ENCODE measurements around the gene UBE2E2.

Gene UBE2E2

GRCh38 chr3:23406601-23407000, 203.5 kb downstream of the UBE2E2 start (continued):
- TF ChIP-seq, protein P1, sequence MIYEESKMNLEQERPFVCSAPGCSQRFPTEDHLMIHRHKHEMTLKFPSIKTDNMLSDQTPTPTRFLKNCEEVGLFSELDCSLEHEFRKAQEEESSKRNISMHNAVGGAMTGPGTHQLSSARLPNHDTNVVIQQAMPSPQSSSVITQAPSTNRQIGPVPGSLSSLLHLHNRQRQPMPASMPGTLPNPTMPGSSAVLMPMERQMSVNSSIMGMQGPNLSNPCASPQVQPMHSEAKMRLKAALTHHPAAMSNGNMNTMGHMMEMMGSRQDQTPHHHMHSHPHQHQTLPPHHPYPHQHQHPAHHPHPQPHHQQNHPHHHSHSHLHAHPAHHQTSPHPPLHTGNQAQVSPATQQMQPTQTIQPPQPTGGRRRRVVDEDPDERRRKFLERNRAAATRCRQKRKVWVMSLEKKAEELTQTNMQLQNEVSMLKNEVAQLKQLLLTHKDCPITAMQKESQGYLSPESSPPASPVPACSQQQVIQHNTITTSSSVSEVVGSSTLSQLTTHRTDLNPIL (CRISPR knock-in tag; IDR thresholded peaks at IDR 0.05; ENCODE audit: low read depth) = no peak
- TF ChIP-seq ESRRG (CRISPR knock-in tag; IDR thresholded peaks at IDR 0.05) = no peak
- TF ChIP-seq ZC3H10 (CRISPR knock-in tag; IDR thresholded peaks at IDR 0.05) = no peak
- no peak for TF ChIP-seq GLIS3 (CRISPR knock-in tag; IDR thresholded peaks at IDR 0.05)
- TF ChIP-seq RARB (CRISPR knock-in tag; IDR thresholded peaks at IDR 0.05) = no peak
- TF ChIP-seq ZNF8 (CRISPR knock-in tag; IDR thresholded peaks at IDR 0.05) = no peak
- TF ChIP-seq POU6F1 (CRISPR knock-in tag; IDR thresholded peaks at IDR 0.05; ENCODE audit: borderline replicate concordance, low read depth) = no peak
- TF ChIP-seq TOX (CRISPR knock-in tag; IDR thresholded peaks at IDR 0.05; ENCODE audit: borderline replicate concordance) = no peak
- no peak for TF ChIP-seq ZNF565 (CRISPR knock-in tag; conservative IDR thresholded peaks at IDR 0.05; ENCODE audit: low read depth)
- no peak for TF ChIP-seq OSR1 (CRISPR knock-in tag; IDR thresholded peaks at IDR 0.05)

DNA sequence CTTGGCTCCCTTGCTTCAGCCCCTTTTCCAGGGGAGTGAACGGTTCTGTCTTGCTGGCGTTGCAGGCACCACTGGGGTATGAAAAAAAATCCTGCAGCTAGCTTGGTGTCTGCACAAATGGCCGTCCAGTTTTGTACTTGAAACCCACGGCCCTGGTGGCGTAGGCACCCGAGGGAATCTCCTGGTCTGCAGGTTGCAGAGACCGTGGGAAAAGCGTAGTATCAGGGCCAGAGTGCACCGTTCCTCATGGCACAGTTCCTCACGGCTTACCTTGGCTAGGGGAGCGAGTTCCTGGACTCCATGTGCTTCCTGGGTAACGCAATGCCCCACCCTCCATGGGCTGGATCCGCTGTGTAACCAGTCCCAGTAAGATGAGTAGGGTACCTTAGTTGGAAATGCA, 214.9 kb downstream of the UBE2E2 start:
- TF ChIP-seq ISL1 (CRISPR knock-in tag; IDR thresholded peaks at IDR 0.05) (no peak), ZFP3 (CRISPR knock-in tag; IDR thresholded peaks at IDR 0.05) (no peak), SNAI2 (CRISPR knock-in tag; IDR thresholded peaks at IDR 0.05) (no peak), TSHZ2 (CRISPR knock-in tag; IDR thresholded peaks at IDR 0.05) (no peak), PPARA (CRISPR knock-in tag; IDR thresholded peaks at IDR 0.05; ENCODE audit: borderline replicate concordance) (no peak), RARB (CRISPR knock-in tag; IDR thresholded peaks at IDR 0.05) (no peak), OSR1 (CRISPR knock-in tag; IDR thresholded peaks at IDR 0.05) (no peak), POU6F1 (CRISPR knock-in tag; IDR thresholded peaks at IDR 0.05; ENCODE audit: borderline replicate concordance, low read depth) (no peak), BACH2 (CRISPR knock-in tag; IDR thresholded peaks at IDR 0.05; ENCODE audit: borderline replicate concordance) (no peak), CSDC2 (CRISPR knock-in tag; IDR thresholded peaks at IDR 0.05) (no peak), ZFP30 (CRISPR knock-in tag; IDR thresholded peaks at IDR 0.05) (no peak), ZNF8 (CRISPR knock-in tag; IDR thresholded peaks at IDR 0.05) (no peak), GLIS3 (CRISPR knock-in tag; IDR thresholded peaks at IDR 0.05) (no peak), PATZ1 (CRISPR knock-in tag; IDR thresholded peaks at IDR 0.05; ENCODE audit: borderline replicate concordance) (no peak)
- TF ChIP-seq, protein P1 (CRISPR knock-in tag; IDR thresholded peaks at IDR 0.05; ENCODE audit: low read depth) = no peak
- ATAC-seq = no peak
